Panc1 (cell line): Measurements from ENCODE around the gene GNAQ. TPM values are rescaled to one million over a fixed set of nuclear protein-coding genes. Genes with fewer than 3 reads are reported as not detected.

Experiments
- ATAC-seq: fragments of 200-7000 bp; cut with Tn5 transposase; 2 replicates; pipeline ENCODE4 v1.9.1; 2020; ENCODE audit warnings: mild to moderate bottlenecking, moderate library complexity
- BruUV-seq: library from RNA; stranded (reverse); fragments of 400-500 nt; replicated peaks from 2 replicates; lab custom pipeline; 2021; lab: Mats Ljungman, UMichigan
- CTCF ChIA-PET: fragments of 300-600 bp; sonication (Branson Sonifier 250); formaldehyde crosslinking; loops from one replicate; lab custom pipeline; 2022; ENCODE audit warnings: antibody characterized with exemption; lab: Charles Lee
- POLR2A ChIA-PET: fragments of 300-600 bp; sonication (Branson Sonifier 250); formaldehyde crosslinking; loops from one replicate; lab custom pipeline; 2022; ENCODE audit warnings: antibody characterized with exemption; lab: Charles Lee
- DNase-seq: peaks from one replicate; pipeline ENCODE4 v3.0.0-alpha.2; 2010; ENCODE audit warnings: low read depth, low spot score
- H3K27ac ChIP-seq: 2 replicates; pipeline ENCODE4 v1.5.1; 2011; ENCODE audit warnings: mild to moderate bottlenecking, low read length, inconsistent platforms
- H3K27me3 ChIP-seq: fragments of 200-500 bp; sonication (Bioruptor generic); 2 replicates; pipeline ENCODE4 v1.6.0; 2014; ENCODE audit warnings: low read length, inconsistent platforms; ENCODE audit not compliant: control insufficient read depth, insufficient read depth
- H3K36me3 ChIP-seq: fragments of 200-500 bp; sonication (Bioruptor generic); 2 replicates; pipeline ENCODE4 v1.5.1; 2014; ENCODE audit warnings: inconsistent platforms, mild to moderate bottlenecking, low read length, moderate library complexity; ENCODE audit not compliant: control insufficient read depth, insufficient read depth
- H3K4me1 ChIP-seq: 2 replicates; pipeline ENCODE4 v1.5.1; 2011; ENCODE audit warnings: inconsistent platforms, mild to moderate bottlenecking, low read length, moderate library complexity; ENCODE audit not compliant: control insufficient read depth, insufficient read depth
- H3K4me3 ChIP-seq, 2 experiments: 2 replicates each; pipeline ENCODE4 v1.5.1; 2011 to 2012; ENCODE audit warnings: low read depth in 2 of 2, low read length in 2 of 2, mild to moderate bottlenecking in 2 of 2, inconsistent platforms in 1 of 2, moderate library complexity in 1 of 2
- H3K9me3 ChIP-seq: fragments of 200-500 bp; sonication (Bioruptor generic); 2 replicates; pipeline ENCODE4 v1.5.1; 2014; ENCODE audit warnings: low read depth, mild to moderate bottlenecking, inconsistent platforms, low read length, moderate library complexity; ENCODE audit not compliant: control insufficient read depth, insufficient read depth
- CTCF ChIP-seq: fragments of 450-650 bp; IDR thresholded peaks from 2 replicates; pipeline ENCODE4 v1.5.1; 2017; ENCODE audit warnings: mild to moderate bottlenecking
- POLR2AphosphoS5 ChIP-seq: IDR thresholded peaks from 2 replicates; pipeline ENCODE4 v1.6.1; 2012; ENCODE audit warnings: mild to moderate bottlenecking, low read depth, low read length, moderate library complexity
- REST ChIP-seq, 2 experiments: IDR thresholded peaks; 2 replicates each; pipeline ENCODE4 v1.6.1; 2011 to 2012; ENCODE audit warnings: low read depth in 2 of 2, control low read depth in 1 of 2, low read length in 1 of 2, mild to moderate bottlenecking in 1 of 2, moderate library complexity in 1 of 2; ENCODE audit not compliant: insufficient read depth in 1 of 2
- SIN3A ChIP-seq: IDR thresholded peaks from 2 replicates; pipeline ENCODE4 v1.6.1; 2012; ENCODE audit warnings: low read depth, mild to moderate bottlenecking, low read length, moderate library complexity, borderline replicate concordance; ENCODE audit not compliant: insufficient read depth
- TCF7L2 ChIP-seq: IDR thresholded peaks from 2 replicates; pipeline ENCODE4 v1.6.1; 2011; ENCODE audit warnings: mild to moderate bottlenecking, low read depth, low read length, inconsistent platforms
- in situ Hi-C: cut with HindIII; loops from 2 replicates; pipeline ENCODE4 v1.10.0; 2016; ENCODE audit warnings: low sequenced_read_pairs, low pct_unique_long_range_greater_than_20kb
- intact Hi-C: fragments of 100-400 bp; cut with micrococcal nuclease; formaldehyde crosslinking; loops from one replicate; pipeline ENCODE4 v1.10.0; 2022; ENCODE audit not compliant: unreplicated experiment
- total RNA-seq: library from RNA; stranded (reverse); gene quantifications from one replicate; pipeline ENCODE4 v1.2.1, GENCODE V29; 2021; ENCODE audit not compliant: unreplicated experiment

GNAQ gene
- total RNA-seq, 1 experiment from 2014 or later = 34.5 TPM

- ATAC-seq = no peak
- intact Hi-C loops (no loop called here), in situ Hi-C loops (no loop called here)
- no peak overlapping the region for H3K27ac ChIP-seq
- no peak for TF ChIP-seq TCF7L2
- no peak for TF ChIP-seq POLR2AphosphoS5
- TF ChIP-seq REST (IDR thresholded peaks at IDR 0.05; ENCODE audit: insufficient read depth in 1 of 2, low read depth in 2 of 2, low read length in 1 of 2) = no peak
- no peak for TF ChIP-seq SIN3A
- TF ChIP-seq CTCF = no peak
- no peaks in the 10 kb centered on the region; the same call in 1 of the 2 replicates for H3K4me1 ChIP-seq
- no peak for DNase-seq
- no peaks in the 10 kb centered on the region for H3K9me3 ChIP-seq
- ChIA-PET CTCF (no interaction called here), POLR2A (no interaction called here)
- no peaks in the 10 kb centered on the region for H3K36me3 ChIP-seq
- no TSS peak for BruUV-seq
- H3K27me3 ChIP-seq = no peaks in the 10 kb centered on the region
- no peak overlapping the region for H3K4me3 ChIP-seq
Measured at GRCh38 chr9:77965445-77966123, 66.0 kb downstream of the GNAQ start.

- Histone ChIP-seq H3K27ac (no peak overlapping the region), H3K4me3 (no peak overlapping the region), H3K4me1 (no peaks in the 10 kb centered on the region; the same call in 1 of the 2 replicates), H3K36me3 (no peaks in the 10 kb centered on the region), H3K9me3 (no peaks in the 10 kb centered on the region), H3K27me3 (no peaks in the 10 kb centered on the region)
- no TSS peak for BruUV-seq
- CTCF ChIA-PET = no interaction called here
- intact Hi-C loops (no loop called here), in situ Hi-C loops (no loop called here)
- TF ChIP-seq REST (IDR thresholded peaks at IDR 0.05; ENCODE audit: insufficient read depth in 1 of 2, low read depth in 2 of 2, low read length in 1 of 2) (no peak), TCF7L2 (no peak), SIN3A (no peak), POLR2AphosphoS5 (no peak), CTCF (no peak)
- DNase-seq = no peak
- ATAC-seq = no peak
- POLR2A ChIA-PET = no interaction called here
Measured at GRCh38 chr9:77964258-77964657, 67.4 kb downstream of the GNAQ start.
